ENCODE data around the gene ILK.
A peak's percentile ranks its signal among the peaks of the same experiment; 100 is the strongest.

The ILK gene

GRCh38 chr11:6616596-6617250, 13.1 kb downstream of the ILK start:
- no peaks in the 10 kb centered on the region for H3K9me3 ChIP-seq (ENCODE audit: control insufficient read depth, insufficient read depth, low read length)
- H3K36me3 ChIP-seq (ENCODE audit: control insufficient read depth, insufficient read depth, low read length), result peaks cover 31% of the 10 kb centered on the region
- no peaks in the 10 kb centered on the region for H3K27me3 ChIP-seq (ENCODE audit: control insufficient read depth, insufficient read depth, low read length)
- H3K9ac ChIP-seq (ENCODE audit: low read depth, low read length), result no peak overlapping the region
- no peak overlapping the region for H3K27ac ChIP-seq (ENCODE audit: low read depth, low read length)
- peaks cover 27% of the 10 kb centered on the region for H3K4me1 ChIP-seq (ENCODE audit: control insufficient read depth, insufficient read depth, low read length)
- no peak overlapping the region for H3K4me3 ChIP-seq (ENCODE audit: low read depth, low read length)

DNA sequence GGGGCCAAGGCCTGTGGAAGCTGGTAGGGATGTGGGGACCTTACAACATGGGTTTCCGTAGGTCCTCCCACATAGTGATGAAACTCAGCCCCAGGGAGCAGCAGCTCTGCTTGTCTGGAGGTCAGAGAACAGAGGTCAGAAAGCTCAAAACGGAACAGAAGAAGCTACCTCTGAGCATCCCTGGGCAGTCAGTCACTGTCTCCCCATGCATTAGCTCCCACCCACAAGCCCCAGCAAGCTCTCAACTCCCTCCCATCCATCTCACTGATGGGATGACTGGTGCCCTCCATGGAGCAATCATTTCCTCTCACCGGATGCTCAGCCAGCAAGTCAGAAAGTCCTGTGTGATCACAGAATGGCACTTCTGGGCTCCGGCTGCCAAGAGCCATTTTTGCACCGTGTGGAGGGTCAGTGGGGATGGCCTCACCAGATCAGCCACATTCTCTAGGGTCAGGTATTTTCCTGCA, 13.8 kb downstream of the ILK start:
- peaks cover 27% of the 10 kb centered on the region for H3K4me1 ChIP-seq (ENCODE audit: control insufficient read depth, insufficient read depth, low read length)
- no peaks in the 10 kb centered on the region for H3K27me3 ChIP-seq (ENCODE audit: control insufficient read depth, insufficient read depth, low read length)
- no peak overlapping the region for H3K4me3 ChIP-seq (ENCODE audit: low read depth, low read length)
- H3K27ac ChIP-seq (ENCODE audit: low read depth, low read length), result no peak overlapping the region
- H3K9me3 ChIP-seq (ENCODE audit: control insufficient read depth, insufficient read depth, low read length), result no peaks in the 10 kb centered on the region
- H3K9ac ChIP-seq (ENCODE audit: low read depth, low read length), result no peak overlapping the region
- peaks cover 31% of the 10 kb centered on the region for H3K36me3 ChIP-seq (ENCODE audit: control insufficient read depth, insufficient read depth, low read length)

DNA sequence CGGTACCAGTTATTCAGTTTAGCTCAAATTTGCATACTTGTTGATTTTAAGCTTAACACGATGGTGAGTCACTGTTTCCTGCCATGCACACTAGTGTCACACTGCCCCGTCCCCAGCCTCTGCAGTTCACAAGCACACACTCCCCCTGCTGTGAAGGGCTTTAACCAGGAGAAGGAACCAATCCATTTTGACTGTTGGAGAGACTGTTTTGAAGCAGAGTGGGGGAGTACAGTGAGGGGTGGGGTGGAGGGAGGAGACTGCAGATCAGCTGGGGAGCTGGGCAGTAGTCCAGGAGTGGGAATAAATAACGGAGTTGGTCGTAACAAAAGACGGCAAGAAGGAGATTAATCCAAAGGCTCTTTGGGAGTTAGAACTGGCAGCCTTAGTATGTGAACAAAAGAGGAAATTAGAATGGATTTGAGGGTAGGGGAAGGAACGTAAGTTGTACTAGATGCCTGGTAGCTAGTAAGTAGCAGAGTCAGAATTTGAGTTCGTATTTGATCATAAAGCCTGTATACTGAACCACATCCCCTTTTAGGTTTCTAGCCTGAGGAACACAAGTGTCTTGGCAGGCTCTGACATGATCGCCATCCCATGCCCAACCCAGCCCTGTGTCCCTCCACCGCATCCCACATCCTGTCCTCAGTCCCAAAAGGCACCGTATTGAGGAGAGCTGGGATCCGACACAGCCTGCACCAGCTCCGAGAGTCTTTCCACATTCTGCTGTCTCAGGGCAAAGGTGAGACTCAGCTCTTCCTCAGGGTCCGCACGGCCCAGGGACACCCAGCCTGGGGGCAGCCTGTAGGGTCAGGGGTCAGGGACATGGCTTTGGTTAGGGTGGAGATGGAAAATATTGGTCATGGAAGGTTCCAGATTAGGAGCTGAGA, 14.8 kb downstream of the ILK start:
- Histone ChIP-seq H3K27me3 (ENCODE audit: control insufficient read depth, insufficient read depth, low read length) (no peaks in the 10 kb centered on the region), H3K4me3 (ENCODE audit: low read depth, low read length) (peak overlapping the region; percentile 87), H3K9ac (ENCODE audit: low read depth, low read length) (peak overlapping the region; percentile 33), H3K36me3 (ENCODE audit: control insufficient read depth, insufficient read depth, low read length) (peaks cover 31% of the 10 kb centered on the region), H3K9me3 (ENCODE audit: control insufficient read depth, insufficient read depth, low read length) (no peaks in the 10 kb centered on the region), H3K4me1 (ENCODE audit: control insufficient read depth, insufficient read depth, low read length) (peaks cover 22% of the 10 kb centered on the region), H3K27ac (ENCODE audit: low read depth, low read length) (peak overlapping the region; percentile 48)

DNA sequence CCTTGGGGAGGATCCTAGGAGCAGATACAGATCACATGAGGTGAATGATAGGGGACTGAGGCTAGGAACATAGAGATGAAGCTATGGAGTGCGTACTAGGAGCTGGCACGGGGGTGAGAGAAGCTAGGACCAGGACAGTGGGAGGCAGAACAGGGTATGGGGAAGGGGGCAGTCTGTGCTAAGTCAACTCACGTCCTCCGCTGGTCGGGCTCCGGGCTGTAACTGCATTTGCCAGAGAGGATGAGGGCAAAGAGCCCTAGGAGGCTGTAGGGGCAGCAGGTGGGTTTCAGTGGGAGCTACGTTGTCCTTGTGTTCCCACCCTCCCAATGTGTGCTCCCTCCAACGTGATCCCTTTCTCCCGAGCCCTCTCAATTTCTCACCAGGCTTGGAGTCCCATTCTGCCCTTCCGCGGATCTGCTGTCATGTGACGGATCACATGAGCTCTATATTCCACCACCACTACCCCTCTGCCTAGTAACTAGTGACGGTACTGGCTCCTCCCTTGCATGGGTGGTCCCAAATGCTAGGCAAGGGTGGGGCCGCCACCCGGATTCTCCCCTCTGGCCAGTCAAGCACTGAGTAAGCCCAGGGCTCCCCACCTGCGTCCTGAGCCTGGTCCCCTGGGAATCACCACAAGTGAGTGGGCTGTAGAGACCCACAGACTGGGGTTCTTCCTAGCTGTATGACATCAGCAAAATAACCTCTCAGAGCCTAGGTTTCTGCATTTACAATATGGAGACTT, 15.6 kb downstream of the ILK start, which contains the start of gene TPP1:
TPP1 (minus strand) TSS at position 419 of the 742 bp plus-strand sequence; CDS start at position 397, 22 bp downstream.
- Histone ChIP-seq H3K36me3 (ENCODE audit: control insufficient read depth, insufficient read depth, low read length) (peaks cover 24% of the 10 kb centered on the region), H3K4me1 (ENCODE audit: control insufficient read depth, insufficient read depth, low read length) (peaks cover 22% of the 10 kb centered on the region), H3K27me3 (ENCODE audit: control insufficient read depth, insufficient read depth, low read length) (no peaks in the 10 kb centered on the region), H3K9ac (ENCODE audit: low read depth, low read length) (peak within 1 kb of the TSS; percentile 33), H3K9me3 (ENCODE audit: control insufficient read depth, insufficient read depth, low read length) (no peaks in the 10 kb centered on the region), H3K4me3 (ENCODE audit: low read depth, low read length) (peak within 1 kb of the TSS; percentile 87), H3K27ac (ENCODE audit: low read depth, low read length) (peak within 1 kb of the TSS; percentile 48)

DNA sequence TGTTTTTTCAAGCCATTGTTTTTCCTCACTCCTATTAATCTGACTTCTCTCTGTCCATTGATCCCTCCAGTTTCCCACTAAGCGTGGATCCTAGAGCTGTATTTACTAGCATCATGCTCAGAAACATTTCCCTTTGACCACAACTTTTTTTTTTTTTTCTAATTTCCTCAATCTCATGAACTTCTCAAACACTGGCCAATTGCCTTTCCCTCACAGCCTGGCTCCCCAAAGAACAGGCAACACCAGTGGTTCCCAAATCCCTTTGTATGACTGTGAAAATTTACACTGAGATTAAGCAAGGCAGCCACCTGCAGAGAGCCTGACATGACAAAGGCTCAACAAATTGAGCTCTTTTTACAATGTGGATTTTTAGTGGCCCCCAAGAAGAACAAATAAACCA, 17.1 kb downstream of the ILK start:
- H3K27me3 ChIP-seq (ENCODE audit: control insufficient read depth, insufficient read depth, low read length), result no peaks in the 10 kb centered on the region
- no peak overlapping the region for H3K9ac ChIP-seq (ENCODE audit: low read depth, low read length)

GRCh38 chr11:6621711-6622211, 18.2 kb downstream of the ILK start:
- H3K9me3 ChIP-seq (ENCODE audit: control insufficient read depth, insufficient read depth, low read length), result no peaks in the 10 kb centered on the region
- H3K27me3 ChIP-seq (ENCODE audit: control insufficient read depth, insufficient read depth, low read length), result no peaks in the 10 kb centered on the region
- peaks cover 24% of the 10 kb centered on the region for H3K36me3 ChIP-seq (ENCODE audit: control insufficient read depth, insufficient read depth, low read length)
- no peak overlapping the region for H3K4me3 ChIP-seq (ENCODE audit: low read depth, low read length)
- no peak overlapping the region for H3K27ac ChIP-seq (ENCODE audit: low read depth, low read length)
- no peak overlapping the region for H3K9ac ChIP-seq (ENCODE audit: low read depth, low read length)
- peaks cover 22% of the 10 kb centered on the region for H3K4me1 ChIP-seq (ENCODE audit: control insufficient read depth, insufficient read depth, low read length)

More for the DNA sequence above, 17.1 kb downstream of the ILK start:
- Histone ChIP-seq H3K36me3 (ENCODE audit: control insufficient read depth, insufficient read depth, low read length) (peaks cover 22% of the 10 kb centered on the region; the same call in 1 of the 2 replicates), H3K4me1 (ENCODE audit: control insufficient read depth, insufficient read depth, low read length) (peaks cover 22% of the 10 kb centered on the region), H3K27ac (ENCODE audit: low read depth, low read length) (no peak overlapping the region), H3K9me3 (ENCODE audit: control insufficient read depth, insufficient read depth, low read length) (no peaks in the 10 kb centered on the region), H3K4me3 (ENCODE audit: low read depth, low read length) (no peak overlapping the region)

- Histone ChIP-seq H3K36me3 (ENCODE audit: control insufficient read depth, insufficient read depth, low read length) (peaks cover 30% of the 10 kb centered on the region), H3K9me3 (ENCODE audit: control insufficient read depth, insufficient read depth, low read length) (no peaks in the 10 kb centered on the region), H3K4me1 (ENCODE audit: control insufficient read depth, insufficient read depth, low read length) (peaks cover 22% of the 10 kb centered on the region), H3K9ac (ENCODE audit: low read depth, low read length) (no peak overlapping the region), H3K4me3 (ENCODE audit: low read depth, low read length) (no peak overlapping the region), H3K27me3 (ENCODE audit: control insufficient read depth, insufficient read depth, low read length) (no peaks in the 10 kb centered on the region), H3K27ac (ENCODE audit: low read depth, low read length) (no peak overlapping the region)
Observed at GRCh38 chr11:6622261-6623171, 18.9 kb downstream of the ILK start.

- peaks cover 30% of the 10 kb centered on the region for H3K36me3 ChIP-seq (ENCODE audit: control insufficient read depth, insufficient read depth, low read length)
- no peaks in the 10 kb centered on the region for H3K27me3 ChIP-seq (ENCODE audit: control insufficient read depth, insufficient read depth, low read length)
- H3K4me3 ChIP-seq (ENCODE audit: low read depth, low read length), result no peak overlapping the region
- H3K4me1 ChIP-seq (ENCODE audit: control insufficient read depth, insufficient read depth, low read length), result peaks cover 17% of the 10 kb centered on the region
- no peaks in the 10 kb centered on the region for H3K9me3 ChIP-seq (ENCODE audit: control insufficient read depth, insufficient read depth, low read length)
- H3K27ac ChIP-seq (ENCODE audit: low read depth, low read length), result no peak overlapping the region
- no peak overlapping the region for H3K9ac ChIP-seq (ENCODE audit: low read depth, low read length)
Observed at GRCh38 chr11:6623391-6624363, 20.1 kb downstream of the ILK start.

- H3K4me1 ChIP-seq (ENCODE audit: control insufficient read depth, insufficient read depth, low read length), result peaks cover 6% of the 10 kb centered on the region
- H3K4me3 ChIP-seq (ENCODE audit: low read depth, low read length), result no peak overlapping the region
- H3K27me3 ChIP-seq (ENCODE audit: control insufficient read depth, insufficient read depth, low read length), result peaks cover 13% of the 10 kb centered on the region
- no peaks in the 10 kb centered on the region for H3K9me3 ChIP-seq (ENCODE audit: control insufficient read depth, insufficient read depth, low read length)
- peaks cover 30% of the 10 kb centered on the region for H3K36me3 ChIP-seq (ENCODE audit: control insufficient read depth, insufficient read depth, low read length)
- H3K9ac ChIP-seq (ENCODE audit: low read depth, low read length), result no peak overlapping the region
- H3K27ac ChIP-seq (ENCODE audit: low read depth, low read length), result no peak overlapping the region
Observed at GRCh38 chr11:6625156-6625831, 21.7 kb downstream of the ILK start.
